ENCODE measurements around the gene TMA16.
"Not testable (repeated sequence)": the region's sequence is repeated elsewhere in the genome, so short reads cannot be mapped to it uniquely, and the experiment has no call there.

Gene TMA16

DNA sequence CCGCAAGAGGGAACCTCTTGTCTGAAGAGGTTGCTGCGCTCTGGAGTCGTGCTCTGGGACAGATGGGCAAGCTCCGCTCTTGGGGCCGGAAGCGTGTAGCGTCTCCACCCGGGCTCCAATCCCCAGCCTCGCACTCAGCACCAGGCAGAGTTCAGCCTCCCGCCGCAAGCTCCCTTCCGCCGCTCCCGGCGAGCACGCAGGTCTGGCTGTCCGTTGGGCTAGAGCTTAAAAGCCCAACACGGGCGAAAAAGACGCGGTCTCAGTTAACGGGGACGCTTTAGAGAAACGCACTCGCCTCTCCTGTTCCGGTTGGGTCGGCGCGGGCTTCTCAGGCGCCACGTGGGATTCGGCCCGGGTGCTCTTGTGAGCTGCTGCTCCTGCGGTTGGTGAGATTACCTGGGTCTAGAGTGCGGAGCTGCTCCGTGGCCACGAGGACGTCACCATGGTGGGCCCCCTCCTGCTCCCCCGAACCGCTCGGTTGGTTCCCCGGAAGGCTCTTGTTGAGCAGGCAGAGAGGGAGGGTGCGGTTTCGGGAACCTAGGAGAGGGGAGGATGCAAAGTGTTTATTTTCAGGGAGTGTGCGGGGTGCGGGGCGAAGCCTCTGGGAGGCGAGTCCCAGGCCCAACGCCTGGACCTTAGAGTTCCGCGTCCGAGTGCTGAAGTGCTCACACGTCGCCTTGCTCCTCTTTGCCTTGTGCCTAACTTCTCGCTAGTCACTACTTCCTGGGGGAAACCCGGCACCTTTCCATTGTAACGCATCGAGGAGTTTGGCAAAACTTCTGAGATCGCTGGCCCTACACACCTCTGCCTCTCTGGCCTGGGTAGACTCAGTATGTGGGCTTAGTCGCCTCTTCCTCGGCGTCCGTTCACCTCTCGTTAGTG, at the start of gene TMA16:
TMA16 (plus strand) TSS at position 331 of the 882 bp plus-strand sequence; CDS start at position 443, 112 bp downstream.
- DNase-seq, result peak; percentile 92

DNA sequence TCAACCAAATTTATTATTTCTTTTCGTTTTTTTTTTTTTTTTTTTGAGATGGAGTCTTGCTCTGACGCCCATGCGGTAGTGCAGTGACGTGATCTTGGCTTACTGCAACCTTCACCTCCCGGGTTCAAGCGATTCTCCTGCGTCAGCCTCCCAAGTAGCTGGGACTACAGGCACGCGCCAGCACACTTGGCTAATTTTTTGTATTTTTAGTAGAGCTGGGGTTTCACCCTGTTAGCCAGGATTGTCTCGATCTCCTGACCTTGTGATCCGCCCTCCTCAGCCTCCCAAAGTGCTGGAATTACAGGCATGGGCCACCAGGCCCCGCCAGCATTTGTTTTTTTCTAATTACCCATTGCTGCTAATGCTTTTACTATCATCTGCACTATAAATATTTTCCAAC, 47.5 kb upstream of the TMA16 start:
- not testable (repeated sequence) for DNase-seq

DNA sequence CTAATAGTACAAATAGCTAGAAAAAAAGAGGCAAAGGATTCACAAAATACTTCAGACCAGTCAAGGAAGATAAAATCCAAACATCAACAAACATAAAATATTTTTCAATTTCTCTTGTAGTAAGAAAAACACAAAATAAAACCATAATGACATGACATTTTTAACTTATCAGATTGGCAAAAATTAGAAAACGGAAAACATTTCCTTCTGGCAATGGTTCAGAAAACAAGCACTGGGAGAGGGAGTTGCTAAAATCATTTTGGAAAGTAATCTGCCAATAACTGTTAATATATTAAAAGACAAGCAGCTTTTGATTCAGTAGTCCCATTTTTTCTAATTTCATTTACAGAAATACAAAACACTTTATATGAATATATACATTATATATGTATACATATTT, 47.0 kb upstream of the TMA16 start:
- no peak for DNase-seq

DNA sequence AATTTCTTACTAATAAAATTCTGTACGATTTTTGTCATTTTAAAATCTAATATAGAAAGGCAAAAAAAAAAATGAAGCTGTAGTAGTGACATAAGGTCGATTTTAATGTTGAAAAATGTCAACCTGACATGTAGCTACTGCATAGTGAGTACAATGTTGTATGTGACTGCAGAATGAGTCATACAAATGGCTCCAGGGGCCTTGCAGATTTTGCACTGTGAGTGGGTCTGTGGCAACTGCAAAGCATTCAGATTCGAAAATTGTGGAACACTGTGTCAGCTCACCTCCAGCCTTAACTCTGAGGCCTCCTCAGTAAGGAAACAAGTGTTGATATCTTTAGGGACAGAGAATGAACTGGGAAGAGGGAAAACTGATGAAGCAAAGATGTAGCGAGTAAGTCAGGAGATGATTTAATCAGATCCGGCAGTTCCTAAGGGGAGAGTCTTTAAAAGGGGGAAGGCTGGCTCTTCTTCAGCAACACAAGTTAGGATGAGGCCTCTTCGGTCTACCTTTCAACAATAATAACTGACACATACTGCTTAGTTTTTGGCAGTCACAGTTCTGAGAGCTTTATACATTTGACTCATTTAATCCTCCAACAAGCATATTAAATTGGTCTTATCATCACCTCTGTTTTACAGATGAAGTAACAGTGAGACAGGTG, 45.8 kb upstream of the TMA16 start:
- DNase-seq, result peak; percentile 44

DNA sequence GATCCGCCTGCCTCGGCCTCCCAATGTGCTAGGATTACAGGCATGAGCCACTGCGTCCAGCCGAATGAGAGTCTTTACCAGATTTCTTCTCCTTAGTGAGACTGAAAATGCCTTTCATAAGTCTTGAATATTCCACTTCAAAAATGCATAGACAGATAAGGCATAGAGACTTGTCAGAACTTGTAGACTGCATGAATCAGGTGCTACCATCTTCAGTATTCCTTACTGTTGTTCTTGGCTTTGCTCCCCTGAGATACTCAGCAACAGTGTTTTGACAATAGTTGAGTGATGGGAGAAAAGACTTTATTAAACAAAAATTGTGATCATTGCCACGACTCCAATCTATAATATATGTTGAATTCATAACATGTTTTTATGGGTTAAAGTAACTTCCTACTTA, 31.9 kb upstream of the TMA16 start:
- no peak for DNase-seq

DNA sequence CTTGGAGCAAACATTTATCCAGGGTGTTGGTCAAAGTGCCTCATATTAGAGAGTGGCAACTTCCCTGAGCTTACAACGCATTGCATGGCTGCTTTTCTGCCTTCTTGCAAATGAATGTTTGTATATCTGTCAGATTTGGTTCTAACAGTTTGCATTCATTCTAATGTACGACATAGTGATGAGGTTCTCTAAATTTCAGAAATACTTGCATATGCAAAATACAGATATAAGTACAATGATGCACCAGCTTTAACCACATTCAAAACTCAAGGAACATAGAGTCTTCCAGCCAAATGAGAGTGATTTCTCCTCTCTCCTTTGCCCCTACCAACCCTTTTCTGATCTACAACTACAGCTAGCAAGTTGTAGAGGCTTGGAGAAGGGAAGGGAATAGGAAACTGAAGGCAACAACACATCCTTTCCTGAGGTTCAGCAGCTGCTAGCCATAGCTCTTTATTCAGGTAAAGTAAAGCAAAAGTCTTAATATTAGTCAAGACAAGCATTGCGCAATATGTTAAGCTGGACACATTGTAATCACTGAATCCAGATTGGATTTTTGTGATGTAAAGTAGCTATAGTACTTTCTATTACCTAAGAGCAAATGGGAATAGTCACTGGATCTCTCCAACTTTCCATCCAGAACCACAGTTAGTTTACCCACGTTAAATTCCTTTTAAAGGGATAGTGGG, 27.3 kb upstream of the TMA16 start:
- DNase-seq, result no peak

DNA sequence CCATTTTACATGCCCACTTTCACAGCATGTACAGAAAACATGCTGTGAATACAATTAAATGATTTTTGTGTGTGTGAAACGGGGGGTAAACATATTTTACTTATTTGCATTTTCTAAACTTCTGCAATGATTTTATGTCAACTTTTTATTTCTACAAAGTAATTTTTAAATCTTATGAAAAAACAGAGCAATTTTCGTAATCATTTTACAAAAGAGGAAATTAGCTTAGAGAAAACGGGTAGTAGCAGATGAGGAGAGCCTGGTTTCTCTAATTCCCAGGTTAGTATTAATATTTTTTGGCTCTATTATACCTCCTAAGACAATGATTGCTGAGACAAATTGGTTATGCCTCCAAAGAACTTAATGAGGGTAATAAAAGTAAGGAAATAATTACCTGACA, 24.1 kb upstream of the TMA16 start:
- DNase-seq, result no peak

DNA sequence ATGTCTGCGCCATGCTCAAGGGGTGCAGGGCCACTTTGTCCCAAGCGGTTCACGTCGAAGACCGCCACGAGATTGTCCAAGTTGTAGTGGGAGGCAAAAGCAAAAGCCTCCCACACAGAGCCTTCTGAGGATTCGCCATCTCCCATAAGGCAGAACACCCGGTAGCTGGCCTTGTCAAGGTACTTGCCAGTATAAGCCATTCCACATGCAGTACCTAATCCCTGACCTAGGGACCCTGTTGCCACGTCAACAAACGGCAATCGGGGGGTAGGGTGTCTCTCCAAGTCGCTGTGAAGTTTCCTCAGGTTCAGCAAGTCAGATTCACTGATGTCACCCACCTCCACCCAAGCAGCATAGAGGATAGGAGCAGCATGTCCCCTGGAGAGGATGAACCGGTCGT, 21.4 kb upstream of the TMA16 start:
- no peak for DNase-seq

DNA sequence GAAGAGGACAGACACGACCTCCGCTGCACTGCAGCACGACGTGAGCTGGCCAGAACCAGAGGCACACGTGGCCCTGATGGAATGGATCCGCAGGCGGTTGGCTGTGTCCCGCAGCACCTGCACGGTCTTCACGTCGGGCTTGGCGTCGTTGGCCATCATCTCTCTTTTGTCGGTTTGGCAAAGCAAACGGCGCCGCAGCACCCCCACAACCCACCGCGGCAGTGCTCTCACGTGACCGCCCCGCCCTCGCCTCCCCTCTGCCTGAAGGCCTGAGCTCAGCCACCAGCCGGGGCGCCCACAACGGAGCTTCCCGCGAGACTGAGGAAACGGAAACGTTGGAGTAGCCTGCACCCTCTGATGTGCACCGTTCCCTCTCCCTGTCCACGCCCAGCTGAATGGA, 20.9 kb upstream of the TMA16 start, which contains the start of gene TKTL2:
TKTL2 (minus strand) TSS at position 179 of the 400 bp plus-strand sequence; CDS start at position 159, 20 bp downstream.
- no peak for DNase-seq

DNA sequence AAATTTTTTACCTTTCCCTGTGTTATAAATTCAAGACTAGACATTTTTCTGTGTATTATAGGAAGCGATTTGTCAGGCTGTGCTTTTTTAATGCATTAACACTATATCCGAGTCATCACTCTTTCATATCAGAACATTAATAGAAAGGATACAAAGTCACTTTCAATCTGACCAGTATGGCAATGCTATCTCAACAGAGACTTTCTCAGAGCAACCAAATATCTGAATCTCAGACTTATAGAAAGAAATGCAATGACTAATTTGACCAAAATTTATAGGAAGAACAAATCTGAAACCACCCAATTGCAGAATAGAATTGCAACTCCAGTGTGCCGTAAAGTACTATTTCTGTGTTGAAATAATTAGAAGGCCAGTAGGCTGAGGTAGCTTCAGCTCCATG, 20.5 kb upstream of the TMA16 start:
- DNase-seq, result no peak

DNA sequence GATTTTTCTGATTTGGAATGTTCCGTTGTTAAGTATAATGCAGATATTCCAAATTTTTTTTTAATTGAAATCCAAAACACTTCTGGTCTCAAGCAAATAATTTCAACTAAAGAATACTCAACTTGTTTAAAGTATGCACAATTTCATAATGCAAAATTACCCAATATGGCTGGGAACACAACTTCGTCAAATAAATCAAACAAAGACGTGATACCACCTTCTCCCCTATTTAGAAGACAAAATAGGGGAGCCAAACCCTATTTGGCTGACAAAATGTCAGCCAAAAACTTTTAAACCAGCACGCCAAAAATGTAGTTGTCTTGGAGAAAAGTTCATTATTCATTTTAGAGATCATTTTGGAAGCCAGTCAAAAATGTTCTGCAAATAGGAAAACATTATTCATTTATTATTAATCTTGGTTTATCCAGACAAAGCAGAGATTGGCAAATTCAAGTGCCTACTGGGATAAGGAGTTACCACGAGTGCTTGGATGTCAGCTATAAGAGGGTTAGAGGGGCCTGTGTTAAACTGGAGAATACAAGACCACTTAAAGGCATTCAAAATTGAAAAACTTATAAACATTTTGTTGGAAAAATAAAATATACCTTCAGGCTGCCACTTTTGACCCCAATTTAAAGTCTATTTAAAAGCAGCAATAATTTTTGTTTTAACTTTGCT, 17.6 kb upstream of the TMA16 start:
- no peak for DNase-seq

DNA sequence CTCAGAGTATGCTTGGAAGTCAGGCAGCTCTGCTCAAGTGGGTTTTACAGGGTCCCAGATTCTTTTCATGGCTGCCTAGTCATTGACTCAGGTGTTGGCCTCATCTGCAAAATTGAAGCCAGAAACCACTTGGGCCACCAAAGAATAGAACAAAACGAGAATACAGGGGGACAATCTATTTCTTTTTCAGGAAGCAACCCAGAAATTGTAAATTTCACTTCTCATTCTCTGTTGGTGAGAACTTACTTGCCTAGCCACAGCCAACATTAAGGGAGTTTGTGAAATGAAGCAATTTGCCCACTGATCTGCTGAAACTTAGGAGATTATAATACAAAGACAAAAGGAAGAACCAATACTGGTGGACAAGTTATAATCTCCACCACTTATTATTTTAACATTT, 12.3 kb upstream of the TMA16 start:
- DNase-seq, result no peak

DNA sequence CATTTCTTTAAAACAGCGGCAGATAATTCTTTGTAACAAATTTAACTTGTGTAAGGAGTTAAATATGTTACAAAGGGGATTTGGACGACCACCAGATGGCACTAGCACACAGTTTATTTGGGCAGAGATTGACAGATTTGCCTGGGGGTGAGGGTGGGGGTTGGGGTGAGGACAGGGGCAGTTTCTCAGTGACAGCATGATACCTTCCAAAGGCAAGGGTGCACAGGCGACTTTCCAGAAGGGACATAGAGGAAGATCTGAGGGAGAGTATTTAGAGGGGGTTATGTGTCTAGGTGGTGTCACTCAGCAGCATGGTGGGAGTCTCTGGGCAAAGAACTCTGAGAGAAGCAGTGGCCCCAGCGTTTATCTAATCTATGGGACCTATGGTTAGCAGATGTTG, 9.6 kb upstream of the TMA16 start:
- DNase-seq, result no peak

DNA sequence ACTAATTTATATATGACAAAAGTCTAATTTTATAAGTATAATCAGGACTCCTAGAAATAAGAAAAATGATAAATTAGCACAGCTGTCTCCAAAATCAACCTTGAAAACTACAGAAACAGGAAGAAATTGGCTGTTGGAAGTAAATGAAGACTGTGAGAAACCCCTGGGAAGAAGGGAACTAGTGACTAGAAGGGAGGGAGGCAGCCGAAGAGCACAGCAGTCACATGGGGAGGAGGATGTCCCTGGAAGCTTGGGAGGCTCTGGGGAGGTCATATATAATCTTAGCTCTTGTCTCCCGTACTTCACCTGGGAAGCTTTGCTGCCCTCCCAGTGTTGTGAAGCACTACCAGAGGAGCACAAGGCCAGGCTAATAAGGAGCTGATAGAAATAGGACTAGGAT, 8.9 kb upstream of the TMA16 start:
- DNase-seq, result no peak

DNA sequence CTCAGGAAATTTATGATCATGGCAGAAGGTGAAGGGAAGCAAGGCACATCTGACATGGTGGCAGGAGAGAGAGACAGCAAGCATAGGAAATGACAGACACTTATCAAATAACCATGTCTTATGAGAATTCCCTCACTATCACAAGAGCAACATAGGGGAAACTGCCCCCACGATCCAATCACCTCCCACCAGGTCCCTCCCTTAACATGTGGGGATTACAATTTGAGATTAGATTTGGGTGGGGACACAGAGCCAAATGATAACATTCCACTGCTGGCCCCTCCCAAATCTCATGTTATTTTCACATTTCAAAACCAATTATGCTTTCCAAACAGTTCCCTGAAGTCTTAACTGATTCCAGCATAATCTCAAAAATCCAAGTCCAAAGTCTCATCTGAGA, 8.2 kb upstream of the TMA16 start:
- DNase-seq, result no peak

DNA sequence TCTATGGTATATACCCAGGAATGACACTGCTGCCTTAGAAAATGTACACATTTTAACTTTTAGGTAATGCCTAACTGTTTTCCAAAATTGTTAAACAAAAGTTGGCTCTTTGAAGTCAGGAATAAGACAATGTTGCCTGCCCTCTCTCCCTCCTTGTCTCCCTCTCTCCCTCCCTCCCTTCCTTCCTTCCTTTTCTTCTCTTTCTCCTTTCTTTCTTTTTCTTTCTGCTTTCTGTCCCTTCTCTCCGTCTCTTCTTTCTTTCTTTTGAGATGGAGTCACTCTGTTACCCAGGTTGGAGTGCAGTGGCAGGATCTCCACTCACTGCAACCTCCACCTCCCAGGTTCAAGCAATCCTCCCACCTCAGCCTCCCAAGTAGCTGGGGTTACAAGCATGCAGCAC, 4.6 kb upstream of the TMA16 start:
- no peak for DNase-seq

DNA sequence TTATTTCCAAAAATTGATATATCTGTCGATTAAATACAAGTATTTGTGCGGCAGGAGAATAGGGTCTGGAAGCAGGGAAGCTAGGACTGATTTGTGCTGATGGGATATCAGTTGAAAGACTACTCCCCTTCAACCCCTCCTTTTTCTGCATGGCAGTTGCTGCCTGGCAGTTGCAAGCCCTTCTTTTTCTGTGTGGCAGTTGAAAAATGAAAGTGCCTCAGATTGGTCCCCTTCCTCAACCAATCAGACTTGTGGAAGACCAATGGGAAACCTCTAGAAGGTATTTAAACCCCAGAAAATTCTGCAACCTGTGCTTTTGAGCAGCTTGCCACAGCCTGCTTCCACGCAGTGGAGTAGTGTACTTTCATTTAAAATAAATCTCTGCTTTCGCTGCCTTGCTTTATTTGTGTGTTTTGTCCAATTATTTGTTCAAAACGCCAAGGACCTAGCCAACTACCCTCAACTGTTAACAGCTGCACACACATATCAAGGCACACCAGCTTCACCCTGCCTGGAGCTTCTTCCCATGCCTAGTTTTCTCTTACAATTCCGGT, 1.5 kb upstream of the TMA16 start:
- no peak for DNase-seq

DNA sequence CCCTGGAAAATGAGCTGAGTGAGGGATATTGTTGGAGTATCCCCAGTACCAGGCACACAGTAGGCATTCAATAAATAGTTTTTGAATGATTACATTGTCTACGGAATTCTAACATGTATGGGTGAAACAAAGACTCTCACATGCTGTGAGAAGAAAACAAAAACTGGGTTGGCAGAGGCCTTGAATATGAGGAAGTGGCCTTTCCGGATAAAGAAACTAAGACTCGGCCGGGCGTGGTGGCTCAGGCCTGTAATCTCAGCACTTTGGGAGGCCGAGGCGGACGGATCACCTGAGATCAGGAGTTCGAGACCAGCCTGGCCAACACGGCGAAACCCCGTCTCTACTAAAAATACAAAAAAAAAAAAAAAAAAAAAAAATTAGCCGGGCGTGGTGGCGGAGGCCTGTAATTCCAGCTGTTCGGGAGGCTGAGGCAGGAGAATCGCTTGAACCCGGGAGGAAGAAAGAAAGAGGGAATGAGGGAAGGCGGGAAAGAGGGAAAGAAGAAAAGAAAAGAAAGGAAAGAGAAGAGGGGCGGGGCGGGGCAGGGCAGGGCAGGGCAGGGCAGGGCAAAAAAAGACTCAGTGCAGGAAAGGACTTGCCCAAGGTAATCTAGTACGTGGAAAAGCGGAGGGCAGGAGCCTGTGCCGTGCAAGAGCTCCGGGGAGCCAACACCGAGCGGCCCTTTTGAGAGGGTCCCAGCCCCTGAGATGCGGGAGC, 689 bp upstream of the TMA16 start:
- no peak for DNase-seq

DNA sequence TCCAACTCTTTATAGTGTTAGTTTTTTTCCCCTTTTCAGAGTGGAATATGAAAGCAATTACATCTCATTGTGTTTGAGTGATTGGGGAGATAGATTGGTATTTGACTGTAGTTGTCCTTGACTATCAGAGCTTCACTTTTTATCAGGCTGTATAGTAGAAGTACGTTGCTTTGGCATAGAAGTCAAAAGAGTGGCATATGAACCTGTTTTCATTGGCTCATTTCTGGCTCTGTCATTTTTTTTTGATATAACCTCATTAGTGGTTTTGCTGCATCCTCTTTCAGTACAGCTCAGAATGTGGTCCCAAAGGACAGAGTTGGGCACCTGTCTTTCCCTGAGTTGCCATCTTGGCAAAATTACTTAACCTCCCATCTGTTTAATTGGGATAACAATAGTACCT, 1.4 kb downstream of the TMA16 start:
- DNase-seq, result no peak

DNA sequence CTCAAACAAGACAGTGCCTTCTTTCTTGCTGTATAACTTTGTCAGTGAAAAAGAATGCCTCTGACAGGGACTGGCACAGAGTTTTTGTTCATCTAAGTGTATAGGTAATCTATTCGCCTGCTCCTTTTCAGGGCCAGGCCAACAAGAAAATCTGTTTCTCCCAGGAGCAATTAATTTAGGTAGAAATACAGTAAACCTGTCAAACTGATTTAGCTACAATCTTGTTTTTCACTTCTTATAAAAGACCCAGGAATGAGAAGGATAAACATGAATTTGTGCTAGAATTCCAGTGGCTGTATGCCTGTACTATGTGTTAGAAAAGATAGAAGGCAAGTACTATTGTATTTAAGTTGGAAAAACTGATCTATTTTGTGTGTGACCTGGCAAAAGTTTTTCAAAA, 6.1 kb downstream of the TMA16 start:
- no peak for DNase-seq

DNA sequence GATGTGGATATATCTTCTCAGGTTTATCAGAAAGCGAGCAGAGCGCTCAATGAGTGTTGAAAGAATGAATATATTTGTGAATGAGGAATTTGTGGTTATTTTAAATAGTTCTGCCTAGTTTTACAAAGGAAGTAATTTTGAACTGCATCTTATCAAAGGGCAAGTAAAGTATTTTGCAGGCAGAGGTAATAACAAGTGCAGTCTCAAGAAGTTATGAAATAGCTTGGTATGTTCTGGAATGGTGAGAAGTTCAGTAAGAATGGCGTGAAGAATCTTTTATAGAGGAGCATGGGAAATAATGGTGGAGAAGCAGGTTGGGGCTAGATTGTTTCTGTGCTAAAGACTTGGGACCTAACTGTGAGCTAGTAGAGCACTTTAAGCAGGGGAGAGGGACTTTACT, 10.9 kb downstream of the TMA16 start:
- DNase-seq, result peak; percentile 13

DNA sequence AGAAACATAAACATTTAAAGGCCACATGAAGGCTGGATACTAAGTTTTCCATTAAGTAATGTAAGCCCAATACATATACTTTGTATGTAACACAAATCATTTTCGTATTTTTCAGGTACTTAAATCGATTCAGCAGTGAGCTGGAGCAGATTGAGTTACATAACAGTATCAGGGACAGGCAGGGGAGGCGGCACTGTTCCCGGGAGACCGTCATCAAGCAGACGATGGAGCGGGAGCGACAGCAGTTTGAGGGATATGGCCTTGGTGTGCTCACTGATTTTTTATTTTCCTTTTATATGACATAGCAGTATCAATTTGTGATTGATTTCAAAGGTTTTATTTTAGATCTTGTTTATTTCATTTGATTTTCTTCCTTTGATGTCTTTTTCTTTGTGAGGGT, 20.7 kb downstream of the TMA16 start:
- DNase-seq, result no peak
